ENCODE results near the gene PCMTD2. TPM values are rescaled to one million over a fixed set of nuclear protein-coding genes. Genes with fewer than 3 reads are reported as not detected.

Gene PCMTD2
- 22.4 TPM for polyA plus RNA-seq (2012; ENCODE audit: insufficient read length, low read depth)

GRCh38 chr20:64255361-64256281 lies at the start of gene PCMTD2:
Gene PCMTD2 (plus strand): TSS chr20:64255748. CDS start chr20:64259966, 4,218 bp downstream.
- TF ChIP-seq SIN3A (IDR thresholded peaks at IDR 0.05; ENCODE audit: borderline replicate concordance, insufficient read depth, low read length) (no peak), TAF1 (IDR thresholded peaks at IDR 0.05; ENCODE audit: borderline replicate concordance, insufficient read depth, low read length) (no peak), FOXP2 (optimal IDR thresholded peaks at IDR 0.05; ENCODE audit: borderline replicate concordance, extremely low read depth, extremely low read length, insufficient read depth) (peak; percentile 83), POLR2AphosphoS5 (IDR thresholded peaks at IDR 0.05; ENCODE audit: low read depth, low read length) (peak; percentile 70)
- TF ChIP-seq, protein P1, sequence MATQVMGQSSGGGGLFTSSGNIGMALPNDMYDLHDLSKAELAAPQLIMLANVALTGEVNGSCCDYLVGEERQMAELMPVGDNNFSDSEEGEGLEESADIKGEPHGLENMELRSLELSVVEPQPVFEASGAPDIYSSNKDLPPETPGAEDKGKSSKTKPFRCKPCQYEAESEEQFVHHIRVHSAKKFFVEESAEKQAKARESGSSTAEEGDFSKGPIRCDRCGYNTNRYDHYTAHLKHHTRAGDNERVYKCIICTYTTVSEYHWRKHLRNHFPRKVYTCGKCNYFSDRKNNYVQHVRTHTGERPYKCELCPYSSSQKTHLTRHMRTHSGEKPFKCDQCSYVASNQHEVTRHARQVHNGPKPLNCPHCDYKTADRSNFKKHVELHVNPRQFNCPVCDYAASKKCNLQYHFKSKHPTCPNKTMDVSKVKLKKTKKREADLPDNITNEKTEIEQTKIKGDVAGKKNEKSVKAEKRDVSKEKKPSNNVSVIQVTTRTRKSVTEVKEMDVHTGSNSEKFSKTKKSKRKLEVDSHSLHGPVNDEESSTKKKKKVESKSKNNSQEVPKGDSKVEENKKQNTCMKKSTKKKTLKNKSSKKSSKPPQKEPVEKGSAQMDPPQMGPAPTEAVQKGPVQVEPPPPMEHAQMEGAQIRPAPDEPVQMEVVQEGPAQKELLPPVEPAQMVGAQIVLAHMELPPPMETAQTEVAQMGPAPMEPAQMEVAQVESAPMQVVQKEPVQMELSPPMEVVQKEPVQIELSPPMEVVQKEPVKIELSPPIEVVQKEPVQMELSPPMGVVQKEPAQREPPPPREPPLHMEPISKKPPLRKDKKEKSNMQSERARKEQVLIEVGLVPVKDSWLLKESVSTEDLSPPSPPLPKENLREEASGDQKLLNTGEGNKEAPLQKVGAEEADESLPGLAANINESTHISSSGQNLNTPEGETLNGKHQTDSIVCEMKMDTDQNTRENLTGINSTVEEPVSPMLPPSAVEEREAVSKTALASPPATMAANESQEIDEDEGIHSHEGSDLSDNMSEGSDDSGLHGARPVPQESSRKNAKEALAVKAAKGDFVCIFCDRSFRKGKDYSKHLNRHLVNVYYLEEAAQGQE (IDR thresholded peaks at IDR 0.05; ENCODE audit: insufficient read depth in 1 of 2, low read depth in 2 of 2, low read length in 2 of 2) = no peak; a peak in 1 of 4 replicates

DNA sequence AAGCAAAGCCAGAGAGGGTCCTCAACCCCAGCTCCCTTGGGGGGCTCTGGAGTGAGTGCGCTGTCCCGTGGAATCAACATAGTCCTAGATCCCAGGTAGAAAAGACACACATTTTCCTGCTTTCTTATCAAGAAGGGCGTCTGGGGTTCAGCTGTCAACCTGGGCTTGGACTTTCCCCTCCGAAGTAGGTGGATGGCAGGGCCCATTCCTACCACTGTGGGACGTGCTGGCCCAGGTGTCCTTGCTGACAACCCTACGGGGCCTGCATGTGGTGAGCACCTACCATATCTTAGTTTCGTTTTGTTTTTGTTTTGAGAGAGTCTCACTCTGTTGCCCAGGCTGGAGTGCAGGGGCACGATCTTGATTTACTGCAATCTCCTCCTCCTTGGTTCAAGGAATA lies 48.9 kb upstream of the PCMTD2 start:
- TF ChIP-seq, protein P1 (IDR thresholded peaks at IDR 0.05; ENCODE audit: insufficient read depth in 1 of 2, low read depth in 2 of 2, low read length in 2 of 2) = no peak
- TF ChIP-seq SIN3A (IDR thresholded peaks at IDR 0.05; ENCODE audit: borderline replicate concordance, insufficient read depth, low read length) = no peak
- TF ChIP-seq POLR2AphosphoS5 (IDR thresholded peaks at IDR 0.05; ENCODE audit: low read depth, low read length) = no peak
- no peak for TF ChIP-seq FOXP2 (optimal IDR thresholded peaks at IDR 0.05; ENCODE audit: borderline replicate concordance, extremely low read depth, extremely low read length, insufficient read depth)
- TF ChIP-seq TAF1 (IDR thresholded peaks at IDR 0.05; ENCODE audit: borderline replicate concordance, insufficient read depth, low read length) = no peak

DNA sequence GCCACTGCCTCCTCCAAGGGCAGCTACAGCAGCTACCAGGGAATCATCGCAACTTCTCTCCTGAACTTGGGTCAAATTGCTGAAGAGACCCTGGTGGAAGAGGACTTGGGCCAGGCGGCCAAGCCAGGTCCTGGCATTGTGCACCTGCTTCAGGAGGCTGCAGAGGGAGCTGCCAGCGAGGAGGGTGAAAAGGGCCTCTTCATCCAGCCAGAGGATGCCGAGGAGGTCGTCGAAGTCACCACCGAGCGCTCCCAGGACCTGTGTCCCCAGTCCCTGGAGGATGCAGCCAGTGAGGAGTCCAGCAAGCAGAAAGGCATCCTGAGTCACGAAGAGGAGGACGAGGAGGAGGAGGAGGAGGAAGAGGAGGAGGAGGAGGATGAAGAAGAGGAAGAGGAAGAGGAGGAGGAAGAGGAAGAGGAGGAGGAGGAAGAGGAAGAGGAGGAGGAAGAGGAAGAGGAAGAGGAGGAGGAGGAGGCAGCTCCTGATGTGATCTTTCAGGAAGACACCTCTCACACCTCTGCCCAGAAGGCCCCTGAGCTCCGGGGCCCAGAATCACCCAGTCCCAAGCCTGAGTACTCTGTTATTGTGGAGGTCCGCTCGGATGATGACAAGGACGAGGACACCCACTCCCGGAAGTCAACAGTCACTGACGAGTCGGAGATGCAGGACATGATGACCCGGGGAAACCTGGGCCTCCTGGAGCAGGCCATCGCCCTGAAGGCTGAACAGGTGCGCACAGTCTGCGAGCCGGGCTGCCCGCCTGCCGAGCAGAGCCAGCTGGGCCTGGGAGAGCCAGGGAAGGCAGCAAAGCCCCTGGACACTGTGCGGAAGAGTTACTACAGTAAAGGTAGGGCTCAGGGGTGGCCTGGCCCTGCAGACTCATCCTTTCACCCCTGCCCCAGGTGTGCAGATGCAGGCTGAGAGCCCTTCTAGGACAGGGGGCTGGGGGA lies 47.6 kb upstream of the PCMTD2 start:
- TF ChIP-seq SIN3A (IDR thresholded peaks at IDR 0.05; ENCODE audit: borderline replicate concordance, insufficient read depth, low read length) = no peak
- TF ChIP-seq, protein P1 (IDR thresholded peaks at IDR 0.05; ENCODE audit: insufficient read depth in 1 of 2, low read depth in 2 of 2, low read length in 2 of 2) = no peak
- no peak for TF ChIP-seq POLR2AphosphoS5 (IDR thresholded peaks at IDR 0.05; ENCODE audit: low read depth, low read length)
- no peak for TF ChIP-seq TAF1 (IDR thresholded peaks at IDR 0.05; ENCODE audit: borderline replicate concordance, insufficient read depth, low read length)
- no peak for TF ChIP-seq FOXP2 (optimal IDR thresholded peaks at IDR 0.05; ENCODE audit: borderline replicate concordance, extremely low read depth, extremely low read length, insufficient read depth)

- no peak for TF ChIP-seq SIN3A (IDR thresholded peaks at IDR 0.05; ENCODE audit: borderline replicate concordance, insufficient read depth, low read length)
- no peak for TF ChIP-seq FOXP2 (optimal IDR thresholded peaks at IDR 0.05; ENCODE audit: borderline replicate concordance, extremely low read depth, extremely low read length, insufficient read depth)
- TF ChIP-seq, protein P1 (IDR thresholded peaks at IDR 0.05; ENCODE audit: insufficient read depth in 1 of 2, low read depth in 2 of 2, low read length in 2 of 2) = no peak
- no peak for TF ChIP-seq TAF1 (IDR thresholded peaks at IDR 0.05; ENCODE audit: borderline replicate concordance, insufficient read depth, low read length)
- TF ChIP-seq POLR2AphosphoS5 (IDR thresholded peaks at IDR 0.05; ENCODE audit: low read depth, low read length) = no peak
Measured at GRCh38 chr20:64209148-64209547, 46.4 kb upstream of the PCMTD2 start.

Data from PFSK-1 (cell line).